ENCODE data around the gene APC2. TPM values are rescaled to one million over a fixed set of nuclear protein-coding genes. Genes with fewer than 3 reads are reported as not detected.

Gene APC2
- total and polyA plus RNA-seq, 5 donors from 2014 or later = 0.06 to 0.25 (median 0.07) TPM; not detected in 2

- DNase-seq = no peak
- Histone ChIP-seq H3K27ac (ENCODE audit: insufficient read depth, low read length, poor library complexity, severe bottlenecking) (peak overlapping the region; percentile 70), H3K4me3 (ENCODE audit: low read depth, low read length) (no peak overlapping the region), H3K36me3 (ENCODE audit: control insufficient read depth, insufficient read depth, low read length) (no peaks in the 10 kb centered on the region), H3K27me3 (ENCODE audit: control insufficient read depth, insufficient read depth, low read length) (no peaks in the 10 kb centered on the region), H3K9me3 (ENCODE audit: control insufficient read depth in 2 of 2, low read length in 2 of 2) (no peaks in the 10 kb centered on the region), H3K4me1 (ENCODE audit: control insufficient read depth, insufficient read depth, low read length, poor library complexity, severe bottlenecking) (peaks cover 24% of the 10 kb centered on the region)
- peak overlapping the region in 2 of 4 donors; percentile 87 to 88 for H3K4me3 Mint-ChIP-seq
- H3K4me1 Mint-ChIP-seq = peaks cover 0 to 34% (median 10%) of the 10 kb centered on the region in 4 donors
- H3K27me3 Mint-ChIP-seq = peaks cover 24% of the 10 kb centered on the region
- H3K9me3 Mint-ChIP-seq = peaks cover 0 to 5% (median 0%) of the 10 kb centered on the region in 7 donors
- ATAC-seq (ENCODE audit: low read depth in 2 of 2) = no peak
- no peaks in the 10 kb centered on the region for H3K36me3 Mint-ChIP-seq
- H3K27ac Mint-ChIP-seq = peak overlapping the region in 2 of 3 donors; percentile 92 to 97
These were observed 57.3 kb downstream of the APC2 start for GRCh38 chr19:1507192-1507660.

GRCh38 chr19:1507763-1508506 is 58.0 kb downstream of the APC2 start:
- H3K36me3 ChIP-seq (ENCODE audit: control insufficient read depth, insufficient read depth, low read length) = no peaks in the 10 kb centered on the region
- H3K27ac ChIP-seq (ENCODE audit: insufficient read depth, low read length, poor library complexity, severe bottlenecking) = peak overlapping the region; percentile 70
- ATAC-seq (ENCODE audit: low read depth in 2 of 2) = peak; percentile 95
- peak overlapping the region; percentile 92 to 97 (median 95) for H3K27ac Mint-ChIP-seq
- H3K27me3 Mint-ChIP-seq = peaks cover 24% of the 10 kb centered on the region
- H3K4me1 Mint-ChIP-seq = peaks cover 0 to 36% (median 12%) of the 10 kb centered on the region in 4 donors
- H3K4me3 ChIP-seq (ENCODE audit: low read depth, low read length) = no peak overlapping the region
- H3K27me3 ChIP-seq (ENCODE audit: control insufficient read depth, insufficient read depth, low read length) = no peaks in the 10 kb centered on the region
- peaks cover 30% of the 10 kb centered on the region for H3K4me1 ChIP-seq (ENCODE audit: control insufficient read depth, insufficient read depth, low read length, poor library complexity, severe bottlenecking)
- H3K9me3 Mint-ChIP-seq = peaks cover 0 to 4% (median 0%) of the 10 kb centered on the region in 7 donors
- H3K36me3 Mint-ChIP-seq = no peaks in the 10 kb centered on the region
- peak overlapping the region; percentile 33 to 88 (median 86) for H3K4me3 Mint-ChIP-seq
- DNase-seq = peak; percentile 86 to 94 (median 93)
- no peaks in the 10 kb centered on the region for H3K9me3 ChIP-seq (ENCODE audit: control insufficient read depth in 2 of 2, low read length in 2 of 2)

- Histone ChIP-seq H3K4me3 (ENCODE audit: low read depth, low read length) (no peak overlapping the region), H3K4me1 (ENCODE audit: control insufficient read depth, insufficient read depth, low read length, poor library complexity, severe bottlenecking) (peaks cover 29% of the 10 kb centered on the region), H3K9me3 (ENCODE audit: control insufficient read depth in 2 of 2, low read length in 2 of 2) (no peaks in the 10 kb centered on the region), H3K36me3 (ENCODE audit: control insufficient read depth, insufficient read depth, low read length) (no peaks in the 10 kb centered on the region), H3K27ac (ENCODE audit: insufficient read depth, low read length, poor library complexity, severe bottlenecking) (no peak overlapping the region), H3K27me3 (ENCODE audit: control insufficient read depth, insufficient read depth, low read length) (no peaks in the 10 kb centered on the region)
- peak overlapping the region in 3 of 4 donors; percentile 31 to 70 (median 60) for H3K4me3 Mint-ChIP-seq
- H3K9me3 Mint-ChIP-seq = peaks cover 0 to 4% (median 0%) of the 10 kb centered on the region in 7 donors
- peaks cover 24% of the 10 kb centered on the region for H3K27me3 Mint-ChIP-seq
- DNase-seq (no peak), ATAC-seq (ENCODE audit: low read depth in 2 of 2) (no peak)
- no peaks in the 10 kb centered on the region for H3K36me3 Mint-ChIP-seq
- peak overlapping the region in 1 of 3 donors; percentile 86 for H3K27ac Mint-ChIP-seq
- peaks cover 0 to 32% (median 12%) of the 10 kb centered on the region in 4 donors for H3K4me1 Mint-ChIP-seq
These were observed 58.6 kb downstream of the APC2 start for GRCh38 chr19:1508507-1508856.

DNA sequence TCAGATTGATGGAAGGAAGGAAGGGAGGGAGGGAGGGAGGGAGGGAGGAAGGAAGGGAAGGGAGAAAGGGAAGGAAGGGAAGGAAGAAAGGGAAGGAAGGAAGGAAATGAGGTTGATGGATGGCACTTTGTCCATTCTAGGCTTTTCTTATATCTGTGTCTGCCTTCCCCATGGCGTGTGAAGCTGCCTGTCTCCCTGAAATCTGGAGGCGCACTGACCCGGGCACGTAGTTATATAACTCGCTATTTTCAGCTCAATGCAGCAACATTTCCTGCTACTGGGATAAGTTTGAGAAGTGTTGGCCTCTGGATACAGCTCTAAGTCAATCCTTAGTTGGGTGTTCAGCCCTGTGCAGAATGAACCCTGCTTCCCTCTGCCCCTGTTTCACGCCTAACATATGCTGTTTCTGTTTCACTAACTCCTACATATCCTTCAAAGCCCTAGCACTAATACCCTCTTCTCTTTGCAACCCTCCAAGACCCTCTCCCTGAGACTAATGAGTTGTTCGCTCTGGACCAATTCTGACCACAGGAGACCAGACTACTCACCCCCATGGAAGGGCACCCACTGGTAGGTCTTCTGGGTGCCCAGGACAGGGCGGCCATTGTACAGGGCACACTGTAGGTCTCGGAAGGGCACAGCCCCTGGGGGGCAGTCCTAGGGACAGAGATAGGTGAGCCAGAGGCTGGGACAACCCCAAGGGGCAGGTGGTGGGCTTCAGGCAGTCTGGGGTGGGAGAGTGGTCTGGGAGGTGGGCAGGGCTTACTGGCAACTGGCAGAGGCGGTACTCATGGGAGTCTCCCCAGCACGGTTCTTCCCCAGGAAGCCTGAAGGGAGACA is 59.9 kb downstream of the APC2 start:
- H3K27ac ChIP-seq (ENCODE audit: insufficient read depth, low read length, poor library complexity, severe bottlenecking) = no peak overlapping the region
- H3K27ac Mint-ChIP-seq = peak overlapping the region in 1 of 3 donors; percentile 66
- H3K4me3 Mint-ChIP-seq = peak overlapping the region in 1 of 4 donors; percentile 31
- H3K9me3 ChIP-seq (ENCODE audit: control insufficient read depth in 2 of 2, low read length in 2 of 2) = no peaks in the 10 kb centered on the region
- peaks cover 0 to 35% (median 11%) of the 10 kb centered on the region in 4 donors for H3K4me1 Mint-ChIP-seq
- H3K36me3 ChIP-seq (ENCODE audit: control insufficient read depth, insufficient read depth, low read length) = no peaks in the 10 kb centered on the region
- no peak for DNase-seq
- peaks cover 0 to 3% (median 0%) of the 10 kb centered on the region in 7 donors for H3K9me3 Mint-ChIP-seq
- peaks cover 24% of the 10 kb centered on the region for H3K27me3 Mint-ChIP-seq
- ATAC-seq (ENCODE audit: low read depth in 2 of 2) = no peak
- no peak overlapping the region for H3K4me3 ChIP-seq (ENCODE audit: low read depth, low read length)
- no peaks in the 10 kb centered on the region for H3K27me3 ChIP-seq (ENCODE audit: control insufficient read depth, insufficient read depth, low read length)
- peaks cover 29% of the 10 kb centered on the region for H3K4me1 ChIP-seq (ENCODE audit: control insufficient read depth, insufficient read depth, low read length, poor library complexity, severe bottlenecking)
- H3K36me3 Mint-ChIP-seq = no peaks in the 10 kb centered on the region

DNA sequence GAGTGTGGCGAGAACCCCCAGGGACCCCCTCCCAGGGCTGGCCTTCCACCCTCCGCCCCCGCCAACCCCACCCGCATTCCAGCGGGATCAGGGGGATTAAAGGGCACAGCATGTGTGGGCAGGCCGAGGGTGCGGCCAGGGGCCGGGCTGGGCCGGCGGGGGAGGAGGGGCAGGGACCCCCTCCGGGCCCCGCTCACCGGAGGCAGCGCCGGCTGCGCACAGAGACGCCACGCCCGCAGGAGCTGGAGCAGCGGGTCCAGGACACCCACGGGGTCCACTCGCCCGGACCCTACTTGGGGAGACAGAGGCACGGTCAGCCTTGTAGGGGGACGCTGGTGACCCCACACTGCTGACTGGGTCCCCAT is 60.5 kb downstream of the APC2 start:
- no peak overlapping the region for H3K4me3 ChIP-seq (ENCODE audit: low read depth, low read length)
- Mint-ChIP-seq H3K27ac (no peak overlapping the region), H3K36me3 (no peaks in the 10 kb centered on the region), H3K4me1 (peaks cover 0 to 35% (median 10%) of the 10 kb centered on the region in 4 donors), H3K9me3 (peaks cover 0 to 3% (median 0%) of the 10 kb centered on the region in 7 donors), H3K27me3 (peaks cover 26% of the 10 kb centered on the region), H3K4me3 (peak overlapping the region in 1 of 4 donors; percentile 75)
- no peaks in the 10 kb centered on the region for H3K27me3 ChIP-seq (ENCODE audit: control insufficient read depth, insufficient read depth, low read length)
- H3K36me3 ChIP-seq (ENCODE audit: control insufficient read depth, insufficient read depth, low read length) = no peaks in the 10 kb centered on the region
- H3K27ac ChIP-seq (ENCODE audit: insufficient read depth, low read length, poor library complexity, severe bottlenecking) = no peak overlapping the region
- ATAC-seq (ENCODE audit: low read depth in 2 of 2) = no peak
- H3K9me3 ChIP-seq (ENCODE audit: control insufficient read depth in 2 of 2, low read length in 2 of 2) = no peaks in the 10 kb centered on the region
- DNase-seq = no peak
- H3K4me1 ChIP-seq (ENCODE audit: control insufficient read depth, insufficient read depth, low read length, poor library complexity, severe bottlenecking) = peaks cover 29% of the 10 kb centered on the region

DNA sequence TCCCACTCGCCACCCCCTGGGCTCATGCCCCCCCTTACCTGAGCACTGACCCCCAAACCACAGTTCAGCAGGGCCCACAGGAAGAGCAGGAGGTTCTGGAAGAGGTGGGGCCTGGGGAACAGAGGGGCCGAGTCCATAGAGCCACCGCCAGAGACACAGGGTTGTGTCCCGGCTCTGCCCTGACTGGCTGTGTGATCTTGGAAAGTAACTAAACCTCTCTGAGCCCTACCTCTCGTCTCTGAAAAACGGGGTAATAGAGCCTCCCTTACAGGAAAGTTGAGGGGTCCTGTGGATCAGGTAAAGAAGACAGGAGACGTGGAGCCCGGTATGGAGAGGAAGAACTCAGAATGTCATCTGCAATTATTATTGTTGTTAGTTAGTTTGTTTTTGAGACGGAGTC is 60.9 kb downstream of the APC2 start:
- DNase-seq (no peak), ATAC-seq (ENCODE audit: low read depth in 2 of 2) (no peak)
- Histone ChIP-seq H3K27ac (ENCODE audit: insufficient read depth, low read length, poor library complexity, severe bottlenecking) (no peak overlapping the region), H3K36me3 (ENCODE audit: control insufficient read depth, insufficient read depth, low read length) (no peaks in the 10 kb centered on the region), H3K4me3 (ENCODE audit: low read depth, low read length) (no peak overlapping the region), H3K4me1 (ENCODE audit: control insufficient read depth, insufficient read depth, low read length, poor library complexity, severe bottlenecking) (peaks cover 29% of the 10 kb centered on the region), H3K9me3 (ENCODE audit: control insufficient read depth in 2 of 2, low read length in 2 of 2) (no peaks in the 10 kb centered on the region), H3K27me3 (ENCODE audit: control insufficient read depth, insufficient read depth, low read length) (no peaks in the 10 kb centered on the region)
- H3K27me3 Mint-ChIP-seq = peaks cover 24% of the 10 kb centered on the region
- no peak overlapping the region for H3K27ac Mint-ChIP-seq
- H3K9me3 Mint-ChIP-seq = peaks cover 0 to 3% (median 0%) of the 10 kb centered on the region in 7 donors
- H3K4me1 Mint-ChIP-seq = peaks cover 0 to 35% (median 10%) of the 10 kb centered on the region in 4 donors
- H3K4me3 Mint-ChIP-seq = peak overlapping the region in 3 of 4 donors; percentile 43 to 75 (median 64)
- H3K36me3 Mint-ChIP-seq = no peaks in the 10 kb centered on the region

DNA sequence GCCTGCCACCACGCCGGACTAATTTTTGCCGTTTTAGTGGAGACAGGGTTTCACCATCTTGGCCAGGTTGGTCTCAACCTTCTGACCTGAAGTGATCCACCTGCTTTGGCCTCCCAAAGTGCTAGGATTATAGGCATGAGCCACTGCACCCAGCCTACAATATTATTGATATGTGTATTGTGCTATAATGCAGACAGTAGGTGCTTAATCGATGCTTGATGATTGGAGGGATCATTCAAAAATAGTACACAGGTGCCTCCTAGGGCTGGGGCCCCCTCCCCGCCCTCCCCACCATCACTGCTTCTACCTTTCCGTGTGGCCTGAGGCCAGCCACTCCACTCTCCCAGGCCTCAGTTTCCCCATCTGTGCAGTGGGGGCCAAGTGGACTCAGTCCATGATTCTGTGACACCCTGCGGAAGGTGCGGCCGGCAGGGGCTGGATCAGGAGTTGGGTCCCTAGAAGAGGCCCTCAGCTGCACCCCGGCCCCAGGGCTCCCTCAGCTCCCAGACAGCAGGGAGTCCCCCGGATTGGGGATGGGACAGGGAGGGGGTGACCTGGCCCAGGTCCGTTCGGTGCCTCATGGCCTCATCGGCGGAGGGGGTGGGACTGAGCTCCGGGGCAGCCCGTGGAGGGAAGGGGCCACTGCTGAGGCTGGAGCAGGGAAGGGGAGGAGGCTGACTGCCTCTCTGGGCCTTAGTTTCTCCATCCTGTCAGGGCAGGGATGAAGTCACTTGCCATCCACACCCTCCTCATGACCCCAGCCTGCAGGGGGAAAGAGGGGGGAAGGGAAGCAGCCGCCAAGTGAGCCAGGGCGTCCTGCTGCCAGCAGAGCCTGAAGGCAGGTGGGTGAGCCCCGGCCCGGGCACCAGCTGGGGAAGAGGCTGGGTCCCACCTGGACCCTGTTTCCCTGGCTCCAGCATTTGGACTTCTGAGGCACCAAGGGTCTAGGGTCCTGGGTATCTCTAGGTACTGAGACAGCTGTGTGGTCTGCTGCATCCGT is 61.7 kb downstream of the APC2 start:
- Mint-ChIP-seq H3K4me1 (peaks cover 0 to 31% (median 8%) of the 10 kb centered on the region in 4 donors), H3K9me3 (peaks cover 0 to 1% (median 0%) of the 10 kb centered on the region in 7 donors), H3K27me3 (peaks cover 24% of the 10 kb centered on the region), H3K27ac (peak overlapping the region in 2 of 3 donors; percentile 36 to 89), H3K4me3 (peak overlapping the region; percentile 69 to 76 (median 74)), H3K36me3 (no peaks in the 10 kb centered on the region)
- H3K9me3 ChIP-seq (ENCODE audit: control insufficient read depth in 2 of 2, low read length in 2 of 2) = no peaks in the 10 kb centered on the region
- peaks cover 29% of the 10 kb centered on the region for H3K4me1 ChIP-seq (ENCODE audit: control insufficient read depth, insufficient read depth, low read length, poor library complexity, severe bottlenecking)
- DNase-seq (peak in 1 of 3 donors; percentile 33), ATAC-seq (ENCODE audit: low read depth in 2 of 2) (no peak)
- H3K4me3 ChIP-seq (ENCODE audit: low read depth, low read length) = no peak overlapping the region
- no peaks in the 10 kb centered on the region for H3K27me3 ChIP-seq (ENCODE audit: control insufficient read depth, insufficient read depth, low read length)
- H3K27ac ChIP-seq (ENCODE audit: insufficient read depth, low read length, poor library complexity, severe bottlenecking) = no peak overlapping the region
- no peaks in the 10 kb centered on the region for H3K36me3 ChIP-seq (ENCODE audit: control insufficient read depth, insufficient read depth, low read length)
